Liver (tissue), 3 donors: ENCODE results near the gene LSM10.

ENCODE experiments used
- FOXA1 ChIP-seq: IDR thresholded peaks from 2 replicates; pipeline ENCODE4 v1.6.1; 2016; ENCODE audit warnings: antibody characterized with exemption
- HNF4A ChIP-seq, 2 donors: conservative IDR thresholded peaks; 2 replicates each; pipeline ENCODE4 v1.6.1; 2016; ENCODE audit warnings: antibody characterized with exemption in 2 of 2, mild to moderate bottlenecking in 2 of 2
- JUND ChIP-seq, 2 donors: IDR thresholded peaks; 2 replicates each; pipeline ENCODE4 v1.6.1; 2016; ENCODE audit warnings: antibody characterized with exemption in 2 of 2
- RAD21 ChIP-seq, 2 donors: IDR thresholded peaks; 2 replicates each; pipeline ENCODE4 v1.6.1; 2016; ENCODE audit warnings: antibody characterized with exemption in 2 of 2, mild to moderate bottlenecking in 2 of 2
- RXRA ChIP-seq, 2 donors: IDR thresholded peaks; 2 replicates each; pipeline ENCODE4 v1.6.1; 2017 to 2018; ENCODE audit warnings: antibody characterized with exemption in 2 of 2, mild to moderate bottlenecking in 1 of 2
- TAF1 ChIP-seq: conservative IDR thresholded peaks from 2 replicates; pipeline ENCODE4 v1.6.1; 2016; ENCODE audit warnings: antibody characterized with exemption, mild to moderate bottlenecking
- YY1 ChIP-seq: IDR thresholded peaks from 2 replicates; pipeline ENCODE4 v1.6.1; 2016; ENCODE audit warnings: antibody characterized with exemption, mild to moderate bottlenecking
- TF ChIP-seq, protein P1 (sequence below): fragments of 150-350 bp; IDR thresholded peaks from 2 replicates; pipeline ENCODE4 v1.5.1; 2017; ENCODE audit warnings: improper control_type of control experiment, low read depth, low read length; ENCODE audit not compliant: missing input control
- TF ChIP-seq, protein P2 (sequence below): IDR thresholded peaks from 2 replicates; pipeline ENCODE4 v1.6.1; 2016; ENCODE audit warnings: antibody characterized with exemption
- TF ChIP-seq, protein P3 (sequence below): IDR thresholded peaks from 2 replicates; pipeline ENCODE4 v1.6.1; 2016; ENCODE audit warnings: antibody characterized with exemption
- TF ChIP-seq, protein P4 (sequence below): IDR thresholded peaks from 2 replicates; pipeline ENCODE4 v1.6.1; 2016; ENCODE audit warnings: antibody characterized with exemption, mild to moderate bottlenecking
- donor health status: healthy.
- donor health status: healthy.

DNA sequence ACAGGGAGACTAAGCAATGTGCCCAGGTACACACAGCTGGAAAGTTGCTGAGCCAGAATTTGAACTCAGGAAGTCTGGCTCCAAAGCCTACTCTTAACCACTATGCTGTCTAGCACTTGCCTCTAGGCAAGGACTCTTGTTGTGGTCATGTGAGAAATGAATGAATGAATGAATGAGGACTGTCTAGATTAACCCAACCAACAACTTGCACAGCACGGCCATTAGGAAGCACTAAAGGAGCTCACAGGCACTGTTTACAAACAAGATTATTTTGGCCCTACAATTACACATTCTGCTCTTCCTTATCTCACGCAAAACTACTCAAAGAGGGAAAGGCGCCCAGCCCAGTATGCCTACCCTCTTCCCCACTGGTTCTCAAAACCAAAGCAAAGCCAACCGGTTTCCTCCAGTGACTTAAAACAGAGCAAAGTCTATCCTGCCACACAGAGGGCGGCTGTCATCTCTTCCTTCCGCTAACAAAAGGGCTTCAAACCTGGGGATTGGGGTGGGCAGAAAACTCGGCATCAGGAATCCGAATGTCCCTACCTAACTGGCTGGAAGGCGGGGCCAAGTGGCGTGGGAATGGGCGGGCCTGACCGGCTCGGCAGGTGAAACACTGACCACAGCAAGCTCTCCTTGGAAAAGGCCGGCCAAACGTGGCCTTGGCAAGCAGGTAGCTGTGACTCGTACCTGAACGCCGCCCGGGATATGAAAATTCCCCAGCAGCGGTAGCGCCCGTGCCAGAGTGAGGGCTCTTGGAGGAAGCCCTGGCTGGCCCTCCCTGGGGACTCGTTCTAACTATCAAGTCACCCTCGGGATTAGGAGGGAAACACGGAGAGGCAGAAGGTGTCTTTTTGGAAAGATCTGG is 12.9 kb downstream of the LSM10 start:
- TF ChIP-seq, protein P1, sequence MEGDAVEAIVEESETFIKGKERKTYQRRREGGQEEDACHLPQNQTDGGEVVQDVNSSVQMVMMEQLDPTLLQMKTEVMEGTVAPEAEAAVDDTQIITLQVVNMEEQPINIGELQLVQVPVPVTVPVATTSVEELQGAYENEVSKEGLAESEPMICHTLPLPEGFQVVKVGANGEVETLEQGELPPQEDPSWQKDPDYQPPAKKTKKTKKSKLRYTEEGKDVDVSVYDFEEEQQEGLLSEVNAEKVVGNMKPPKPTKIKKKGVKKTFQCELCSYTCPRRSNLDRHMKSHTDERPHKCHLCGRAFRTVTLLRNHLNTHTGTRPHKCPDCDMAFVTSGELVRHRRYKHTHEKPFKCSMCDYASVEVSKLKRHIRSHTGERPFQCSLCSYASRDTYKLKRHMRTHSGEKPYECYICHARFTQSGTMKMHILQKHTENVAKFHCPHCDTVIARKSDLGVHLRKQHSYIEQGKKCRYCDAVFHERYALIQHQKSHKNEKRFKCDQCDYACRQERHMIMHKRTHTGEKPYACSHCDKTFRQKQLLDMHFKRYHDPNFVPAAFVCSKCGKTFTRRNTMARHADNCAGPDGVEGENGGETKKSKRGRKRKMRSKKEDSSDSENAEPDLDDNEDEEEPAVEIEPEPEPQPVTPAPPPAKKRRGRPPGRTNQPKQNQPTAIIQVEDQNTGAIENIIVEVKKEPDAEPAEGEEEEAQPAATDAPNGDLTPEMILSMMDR: no peak
- TF ChIP-seq, protein P2, sequence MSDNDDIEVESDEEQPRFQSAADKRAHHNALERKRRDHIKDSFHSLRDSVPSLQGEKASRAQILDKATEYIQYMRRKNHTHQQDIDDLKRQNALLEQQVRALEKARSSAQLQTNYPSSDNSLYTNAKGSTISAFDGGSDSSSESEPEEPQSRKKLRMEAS: peak; percentile 41
- TF ChIP-seq HNF4A (conservative IDR thresholded peaks at IDR 0.05) (peak; percentile 71 to 74), YY1 (peak; percentile 69), RXRA (IDR thresholded peaks at IDR 0.05) (peak; percentile 48 to 49), FOXA1 (no peak), JUND (IDR thresholded peaks at IDR 0.05) (peak; percentile 19 to 22), RAD21 (IDR thresholded peaks at IDR 0.05) (no peak), TAF1 (peak; percentile 58)
- TF ChIP-seq, protein P3, sequence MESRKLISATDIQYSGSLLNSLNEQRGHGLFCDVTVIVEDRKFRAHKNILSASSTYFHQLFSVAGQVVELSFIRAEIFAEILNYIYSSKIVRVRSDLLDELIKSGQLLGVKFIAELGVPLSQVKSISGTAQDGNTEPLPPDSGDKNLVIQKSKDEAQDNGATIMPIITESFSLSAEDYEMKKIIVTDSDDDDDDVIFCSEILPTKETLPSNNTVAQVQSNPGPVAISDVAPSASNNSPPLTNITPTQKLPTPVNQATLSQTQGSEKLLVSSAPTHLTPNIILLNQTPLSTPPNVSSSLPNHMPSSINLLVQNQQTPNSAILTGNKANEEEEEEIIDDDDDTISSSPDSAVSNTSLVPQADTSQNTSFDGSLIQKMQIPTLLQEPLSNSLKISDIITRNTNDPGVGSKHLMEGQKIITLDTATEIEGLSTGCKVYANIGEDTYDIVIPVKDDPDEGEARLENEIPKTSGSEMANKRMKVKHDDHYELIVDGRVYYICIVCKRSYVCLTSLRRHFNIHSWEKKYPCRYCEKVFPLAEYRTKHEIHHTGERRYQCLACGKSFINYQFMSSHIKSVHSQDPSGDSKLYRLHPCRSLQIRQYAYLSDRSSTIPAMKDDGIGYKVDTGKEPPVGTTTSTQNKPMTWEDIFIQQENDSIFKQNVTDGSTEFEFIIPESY: peak; percentile 32
- TF ChIP-seq, protein P4, sequence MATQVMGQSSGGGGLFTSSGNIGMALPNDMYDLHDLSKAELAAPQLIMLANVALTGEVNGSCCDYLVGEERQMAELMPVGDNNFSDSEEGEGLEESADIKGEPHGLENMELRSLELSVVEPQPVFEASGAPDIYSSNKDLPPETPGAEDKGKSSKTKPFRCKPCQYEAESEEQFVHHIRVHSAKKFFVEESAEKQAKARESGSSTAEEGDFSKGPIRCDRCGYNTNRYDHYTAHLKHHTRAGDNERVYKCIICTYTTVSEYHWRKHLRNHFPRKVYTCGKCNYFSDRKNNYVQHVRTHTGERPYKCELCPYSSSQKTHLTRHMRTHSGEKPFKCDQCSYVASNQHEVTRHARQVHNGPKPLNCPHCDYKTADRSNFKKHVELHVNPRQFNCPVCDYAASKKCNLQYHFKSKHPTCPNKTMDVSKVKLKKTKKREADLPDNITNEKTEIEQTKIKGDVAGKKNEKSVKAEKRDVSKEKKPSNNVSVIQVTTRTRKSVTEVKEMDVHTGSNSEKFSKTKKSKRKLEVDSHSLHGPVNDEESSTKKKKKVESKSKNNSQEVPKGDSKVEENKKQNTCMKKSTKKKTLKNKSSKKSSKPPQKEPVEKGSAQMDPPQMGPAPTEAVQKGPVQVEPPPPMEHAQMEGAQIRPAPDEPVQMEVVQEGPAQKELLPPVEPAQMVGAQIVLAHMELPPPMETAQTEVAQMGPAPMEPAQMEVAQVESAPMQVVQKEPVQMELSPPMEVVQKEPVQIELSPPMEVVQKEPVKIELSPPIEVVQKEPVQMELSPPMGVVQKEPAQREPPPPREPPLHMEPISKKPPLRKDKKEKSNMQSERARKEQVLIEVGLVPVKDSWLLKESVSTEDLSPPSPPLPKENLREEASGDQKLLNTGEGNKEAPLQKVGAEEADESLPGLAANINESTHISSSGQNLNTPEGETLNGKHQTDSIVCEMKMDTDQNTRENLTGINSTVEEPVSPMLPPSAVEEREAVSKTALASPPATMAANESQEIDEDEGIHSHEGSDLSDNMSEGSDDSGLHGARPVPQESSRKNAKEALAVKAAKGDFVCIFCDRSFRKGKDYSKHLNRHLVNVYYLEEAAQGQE: no peak
